ENCODE data around the gene CATSPERD. TPM values are rescaled to one million over a fixed set of nuclear protein-coding genes. Genes with fewer than 3 reads are reported as not detected.

CATSPERD gene
- total and polyA plus RNA-seq, 2 of the 4 experiments (the other 2 are of a cell fraction): not detected

- no peak for TF ChIP-seq USF2 (IDR thresholded peaks at IDR 0.05; ENCODE audit: low read depth, low read length)
- no peak for TF ChIP-seq MXI1 (IDR thresholded peaks at IDR 0.05; ENCODE audit: borderline replicate concordance, low read depth, low read length)
These were observed 12.6 kb upstream of the CATSPERD start (continued) for GRCh38 chr19:5707576-5708575.

- Histone ChIP-seq H4K5ac (ENCODE audit: low read depth, low read length) (no peak overlapping the region), H3K4ac (ENCODE audit: low read depth, low read length) (no peak overlapping the region), H3K27ac (ENCODE audit: insufficient read depth, low read length) (no peak overlapping the region), H3K4me3 (ENCODE audit: insufficient read depth, low read depth, low read length) (no peak overlapping the region), H3K4me2 (ENCODE audit: low read depth, low read length) (no peak overlapping the region), H2BK20ac (ENCODE audit: low read depth, low read length) (no peak overlapping the region), H3K36me3 (ENCODE audit: control insufficient read depth, insufficient read depth, low read length) (peaks cover 66% of the 10 kb centered on the region), H2AK5ac (ENCODE audit: low read depth, low read length) (no peak overlapping the region), H3K79me1 (ENCODE audit: low read depth in 1 of 2, low read length in 2 of 2) (peaks cover 13 to 54% of the 10 kb centered on the region in 2 experiments), H3K27me3 (ENCODE audit: control insufficient read depth, insufficient read depth, low read length) (no peaks in the 10 kb centered on the region), H3K9ac (ENCODE audit: low read depth, low read length) (no peak overlapping the region), H2BK15ac (ENCODE audit: low read depth, low read length) (no peak overlapping the region), H2AFZ (replicated peaks; ENCODE audit: low read length, poor library complexity) (peak overlapping the region; percentile 51), H3K14ac (replicated peaks; ENCODE audit: low read depth, low read length) (no peak overlapping the region), H3K9me3 (ENCODE audit: control insufficient read depth, insufficient read depth, low read length) (no peaks in the 10 kb centered on the region), H3K56ac (ENCODE audit: extremely low read depth, insufficient read depth, low read length) (no peak overlapping the region), H3K23ac (ENCODE audit: low read depth, low read length) (no peak overlapping the region), H4K8ac (ENCODE audit: low read depth in 2 of 2, low read length in 2 of 2) (no peak overlapping the region), H2BK5ac (ENCODE audit: low read depth, low read length, poor library complexity, severe bottlenecking) (no peak overlapping the region), H4K20me1 (ENCODE audit: insufficient read depth, low read length) (peaks cover 44% of the 10 kb centered on the region), H3K9me1 (ENCODE audit: insufficient read depth, low read length) (0 out of 2 replicates have a peak, but pooled peaks cover 4% of the 10 kb centered on the region), H4K91ac (ENCODE audit: insufficient read depth, low read depth, low read length) (no peak overlapping the region), H3K18ac (ENCODE audit: low read depth, low read length) (no peak overlapping the region), H2AK9ac (replicated peaks; ENCODE audit: low read depth, low read length, poor library complexity) (peak overlapping the region; percentile 28), H2BK120ac (ENCODE audit: low read depth, low read length) (no peak overlapping the region), H3K4me1 (ENCODE audit: control insufficient read depth, insufficient read depth, low read length) (no peaks in the 10 kb centered on the region)
- no peak for ATAC-seq (ENCODE audit: low read depth)
- no peak for DNase-seq
- ChIA-PET POLR2A (ENCODE audit: unreplicated experiment) (no interaction called here), CTCF (no interaction called here)
- dilution Hi-C loops (cut with HindIII; ENCODE audit: low sequenced_read_pairs, unreplicated experiment): no loop called here
- 95% methylated on average over 5 of the region's 8 CpGs; no CpG with 5 or more reads in 1 of the 2 experiments for WGBS, 2 experiments (ENCODE audit: extremely low coverage in 2 of 2, insufficient read length in 1 of 2)
- in situ Hi-C loops (cut with MboI; ENCODE audit: low sequenced_read_pairs): no loop called here
- TF ChIP-seq NFE2L2 (IDR thresholded peaks at IDR 0.05; ENCODE audit: low read depth, low read length) (no peak), MAZ (IDR thresholded peaks at IDR 0.05; ENCODE audit: borderline replicate concordance, low read depth, low read length) (no peak), POLR2A (IDR thresholded peaks at IDR 0.05; ENCODE audit: low read depth, low read length) (no peak), MXI1 (IDR thresholded peaks at IDR 0.05; ENCODE audit: borderline replicate concordance, low read depth, low read length) (no peak), BHLHE40 (IDR thresholded peaks at IDR 0.05; ENCODE audit: low read depth, low read length) (no peak), RFX5 (IDR thresholded peaks at IDR 0.05; ENCODE audit: low read depth, low read length) (no peak), USF2 (IDR thresholded peaks at IDR 0.05; ENCODE audit: low read depth, low read length) (no peak)
- TF ChIP-seq, protein P1, sequence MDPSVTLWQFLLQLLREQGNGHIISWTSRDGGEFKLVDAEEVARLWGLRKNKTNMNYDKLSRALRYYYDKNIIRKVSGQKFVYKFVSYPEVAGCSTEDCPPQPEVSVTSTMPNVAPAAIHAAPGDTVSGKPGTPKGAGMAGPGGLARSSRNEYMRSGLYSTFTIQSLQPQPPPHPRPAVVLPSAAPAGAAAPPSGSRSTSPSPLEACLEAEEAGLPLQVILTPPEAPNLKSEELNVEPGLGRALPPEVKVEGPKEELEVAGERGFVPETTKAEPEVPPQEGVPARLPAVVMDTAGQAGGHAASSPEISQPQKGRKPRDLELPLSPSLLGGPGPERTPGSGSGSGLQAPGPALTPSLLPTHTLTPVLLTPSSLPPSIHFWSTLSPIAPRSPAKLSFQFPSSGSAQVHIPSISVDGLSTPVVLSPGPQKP (IDR thresholded peaks at IDR 0.05; ENCODE audit: borderline replicate concordance, low read depth, low read length): no peak
- BruUV-seq (replicated peaks): no TSS peak
- intact Hi-C loops (cut with micrococcal nuclease): no loop called here
These were observed 9.4 kb upstream of the CATSPERD start for GRCh38 chr19:5711025-5711424.
